Psoas muscle (tissue), 8 donors: ENCODE measurements around the gene MRPL43. TPM values are rescaled to one million over a fixed set of nuclear protein-coding genes. Genes with fewer than 3 reads are reported as not detected.
"Not testable (repeated sequence)": the region's sequence is repeated elsewhere in the genome, so short reads cannot be mapped to it uniquely, and the experiment has no call there.

Source experiments
- ATAC-seq, 4 donors: fragments of 200-7000 bp; cut with Tn5 transposase; one replicate each; pipeline ENCODE4 v1.9.1; 2020; ENCODE audit warnings: moderate library complexity in 3 of 4, mild to moderate bottlenecking in 2 of 4
- DNase-seq, 2 donors: peaks; one replicate each; pipeline ENCODE4 v3.0.0-alpha.2; 2020
- H3K27ac ChIP-seq: fragments of 200-600 bp; one replicate; pipeline ENCODE4 v1.8.0; 2022
- H3K27me3 ChIP-seq, 3 donors: fragments of 200-600 bp in 1 of 3; one replicate each; pipeline versions ENCODE4 v1.6.1 to v1.8.0; 2013 to 2022; ENCODE audit warnings: low read length in 2 of 3, mild to moderate bottlenecking in 2 of 3, moderate library complexity in 1 of 3; ENCODE audit not compliant: insufficient read depth in 3 of 3
- H3K36me3 ChIP-seq, 2 donors: fragments of 200-600 bp in 1 of 2; one replicate each; pipeline versions ENCODE4 v1.6.1 to v1.8.0; 2013 to 2022; ENCODE audit warnings: low read depth in 1 of 2, mild to moderate bottlenecking in 1 of 2, moderate library complexity in 1 of 2; ENCODE audit not compliant: insufficient read depth in 1 of 2
- H3K4me1 ChIP-seq: fragments of 200-600 bp; one replicate; pipeline ENCODE4 v1.8.0; 2022
- H3K4me3 ChIP-seq: fragments of 200-600 bp; one replicate; pipeline ENCODE4 v1.8.0; 2022; ENCODE audit warnings: mild to moderate bottlenecking
- H3K9me3 ChIP-seq: fragments of 200-600 bp; one replicate; pipeline ENCODE4 v1.8.0; 2022
- CTCF ChIP-seq: fragments of 200-600 bp; IDR thresholded peaks from one replicate; pipeline ENCODE4 v1.8.0; 2022; ENCODE audit warnings: antibody characterized with exemption
- WGBS, 3 donors: extraction: QIAGEN DNeasy Blood & Tissue Kit; methylation state at CpG; one replicate each; pipeline versions ENCODE4 v1.1.6 to v1.1.7; 2013; 5-methylcytosine and 5-hydroxymethylcytosine counted together
- intact Hi-C, 2 donors: fragments of 100-400 bp; cut with DNase I; formaldehyde crosslinking; loops; one replicate each; pipeline versions ENCODE4 v1.11.0 to v1.14.2; 2022
- long read RNA-seq, 2 donors: library from polyadenylated mRNA; unstranded; transcript quantifications; one replicate each; pipeline ENCODE4 v2.0.0, GENCODE V29; 2021
- polyA plus RNA-seq, 3 donors: library from polyadenylated mRNA; stranded (reverse); fragments of 200-250 nt; gene quantifications; one replicate each; pipeline ENCODE4 v1.2.3, GENCODE V29; 2013
- total RNA-seq, 4 donors: library from RNA; stranded (reverse); fragmentation: NEBNext Ultra II Directional in 2 of 4; extraction: Animal tissue kit (Norgen Biotek cat#: 25700) in 2 of 4; gene quantifications; one replicate each; pipeline versions ENCODE4 v1.2.1 to v1.2.4, GENCODE V29; 2021 to 2023
- donor health status: healthy with polysubstance abuse.
- donor health status: DM: no; HTN: no; CAD: no; lungs with moderate emphysema.
- donor health status: Bipolar disorder and iron deficiency.
- donor health status: healthy.
- donor health status: DM: yes; HTN: yes; CAD: no.
- donor health status: DM: no; HTN: no; CAD: no.
- donor health status: DM: no; HTN: no; CAD: no.
- donor health status: DM: yes; HTN: yes; CAD: no.

MRPL43 gene
- total RNA-seq (10 to 100 TPM; 56.6 to 90.1 (median 72.6) TPM), polyA plus RNA-seq (100 to 1,000 TPM; 106 to 159 (median 111) TPM)
- long read RNA-seq, donor 1, transcript MRPL43-203 (3 exons, 1,010 nt), result major isoform, 34 of 52 reads
- long read RNA-seq, donor 1, partial matches to known transcripts, result 1 of 52 reads
- long read RNA-seq, donor 1, other reads (novel, unspliced or antisense), result 8 of 52 reads
- long read RNA-seq, donor 2, transcript MRPL43-201 (5 exons, 747 nt), result minor isoform, 7 of 51 reads
- long read RNA-seq, donor 2, transcript MRPL43-203 (3 exons, 1,010 nt), result major isoform, 29 of 51 reads
- long read RNA-seq, donor 2, transcript MRPL43-213 (2 exons, 897 nt), result minor isoform, 5 of 51 reads
- long read RNA-seq, donor 2, partial matches to known transcripts, result 1 of 51 reads
- long read RNA-seq, donor 2, other reads (novel, unspliced or antisense), result 6 of 51 reads

DNA sequence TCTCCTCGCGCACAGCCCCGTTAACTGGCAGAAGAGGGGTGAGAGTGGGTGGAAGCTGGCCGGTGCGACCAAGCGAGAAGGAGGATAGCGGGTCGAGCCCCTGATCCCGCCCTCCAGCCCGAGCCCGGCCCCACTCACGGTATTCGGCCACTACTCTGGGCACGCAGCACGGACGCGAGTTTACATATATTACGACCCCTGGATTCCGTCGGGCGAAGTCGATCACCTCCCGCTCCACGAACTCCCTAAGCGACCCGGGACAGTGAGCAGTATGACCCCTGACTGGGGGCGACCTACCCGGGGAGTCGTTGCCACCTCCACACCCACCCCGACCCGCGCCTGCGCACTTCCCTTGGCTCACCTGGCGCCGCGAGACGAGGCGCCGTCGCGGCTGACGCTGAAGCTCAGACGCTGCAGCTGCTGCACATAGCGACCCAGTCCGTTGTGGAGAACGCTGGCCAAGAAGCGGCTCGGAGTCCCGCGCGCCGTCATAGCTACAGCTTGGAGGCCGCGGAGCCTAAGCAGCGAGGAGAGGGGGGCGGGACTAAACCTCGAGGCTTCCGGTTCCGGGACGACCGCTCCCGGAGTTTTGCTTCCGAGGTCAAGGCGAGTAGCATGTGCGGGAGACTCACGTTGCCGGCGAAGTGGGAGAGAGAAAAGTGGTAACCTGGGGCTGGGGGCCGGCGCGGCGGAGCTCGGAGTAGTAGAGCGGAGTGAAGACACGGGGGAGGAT, at the start of gene MRPL43, which contains the start of gene TWNK:
Gene MRPL43 (minus strand): TSS at position 546 of the 733 bp plus-strand sequence. CDS start 54 bp downstream, at position 492.
Gene TWNK (plus strand): TSS at position 592 of the 733 bp plus-strand sequence. CDS start 668 bp downstream, outside the sequence.
- ATAC-seq, result peak; percentile 90 to 98 (median 92)
- Histone ChIP-seq H3K4me3 (peak within 1 kb of the TSS; percentile 76), H3K4me1 (peaks cover 31% of the 10 kb centered on the region), H3K27ac (peak within 1 kb of the TSS; percentile 80), H3K9me3 (no peaks in the 10 kb centered on the region), H3K27me3 (no peaks in the 10 kb centered on the region), H3K36me3 (peaks cover 0 to 75% of the 10 kb centered on the region in 2 donors)
- WGBS, 3 donors, result 0 to 1% (median 1%) methylated on average over 72 to 75 of the region's 75 CpGs
- peak; percentile 85 to 93 for DNase-seq
- TF ChIP-seq CTCF, result no peak
- intact Hi-C loops, result no loop called here

DNA sequence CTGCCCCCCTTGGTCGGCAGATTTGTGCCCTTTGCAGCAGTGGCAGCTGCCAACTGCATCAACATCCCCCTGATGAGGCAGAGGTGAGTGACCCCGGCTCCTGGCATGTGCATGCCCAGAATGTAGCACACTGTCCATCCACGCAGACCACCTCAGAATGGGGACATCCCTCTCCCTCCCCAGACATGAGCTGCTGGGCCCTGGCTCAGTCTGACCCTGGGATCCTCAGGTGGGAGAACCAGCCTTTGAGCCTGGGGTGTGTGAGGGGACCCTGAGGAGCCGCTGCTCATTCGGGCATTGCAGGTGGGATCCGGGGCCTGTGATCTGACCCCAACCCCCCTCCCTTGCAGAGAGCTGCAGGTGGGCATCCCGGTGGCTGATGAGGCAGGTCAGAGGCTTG, 49.4 kb upstream of the MRPL43 start:
- WGBS, 3 donors, result 76 to 87% (median 80%) methylated on average over 7 of the region's 7 CpGs
- no peaks in the 10 kb centered on the region for H3K9me3 ChIP-seq
- no peaks in the 10 kb centered on the region for H3K27me3 ChIP-seq
- TF ChIP-seq CTCF, result no peak
- DNase-seq, result no peak
- no peak for ATAC-seq
- H3K27ac ChIP-seq, result no peak overlapping the region
- no peak overlapping the region for H3K4me3 ChIP-seq
- H3K36me3 ChIP-seq, result peaks cover 0 to 37% of the 10 kb centered on the region in 2 donors
- intact Hi-C loops, result loop anchor here (5.0 kb wide), 2 partner anchors 36 to 106 kb away; no protein-coding TSS in a partner anchor
- H3K4me1 ChIP-seq, result peaks cover 13% of the 10 kb centered on the region

DNA sequence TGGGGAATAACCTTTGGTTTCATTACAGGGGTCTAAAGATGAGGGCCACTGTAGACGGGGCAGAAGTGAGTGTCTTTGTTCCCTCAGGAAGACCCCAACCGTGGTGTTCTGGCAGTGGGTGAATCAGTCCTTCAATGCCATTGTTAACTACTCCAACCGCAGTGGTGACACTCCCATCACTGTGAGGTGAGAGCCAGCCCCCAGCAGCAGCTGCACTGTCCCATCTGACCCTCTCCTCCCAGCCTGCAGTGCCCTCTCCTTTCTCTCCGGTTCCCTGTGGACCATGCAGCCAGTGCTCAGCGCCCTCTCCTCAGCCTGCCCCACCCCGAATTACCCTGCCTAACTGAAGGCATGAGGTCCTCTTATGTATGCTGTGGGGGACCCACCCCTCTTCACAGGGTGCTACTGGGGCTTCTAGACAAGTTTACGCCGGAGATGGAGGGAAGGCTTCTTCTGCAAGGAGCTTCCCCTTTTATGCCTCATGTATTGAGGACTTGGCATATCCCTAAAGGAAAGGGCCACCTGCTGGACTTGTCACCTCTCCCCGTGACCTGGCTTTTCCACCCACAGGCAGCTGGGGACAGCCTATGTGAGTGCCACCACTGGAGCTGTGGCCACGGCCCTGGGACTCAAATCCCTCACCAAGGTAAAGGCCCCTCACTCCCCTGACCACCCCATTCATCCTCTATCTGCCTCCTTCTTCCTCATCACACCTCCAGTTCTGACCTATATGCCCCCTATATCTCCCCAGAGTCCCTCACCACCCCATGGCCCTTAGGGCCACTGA, 48.8 kb upstream of the MRPL43 start:
- peaks cover 0 to 37% of the 10 kb centered on the region in 2 donors for H3K36me3 ChIP-seq
- no peak overlapping the region for H3K4me3 ChIP-seq
- no peak for DNase-seq
- H3K4me1 ChIP-seq, result peaks cover 11% of the 10 kb centered on the region
- no peaks in the 10 kb centered on the region for H3K9me3 ChIP-seq
- WGBS, 3 donors, result 69 to 78% (median 77%) methylated on average over 10 of the region's 10 CpGs
- ATAC-seq, result no peak
- intact Hi-C loops, result loop anchor here (5.0 kb wide), 2 partner anchors 36 to 106 kb away; no protein-coding TSS in a partner anchor
- no peak overlapping the region for H3K27ac ChIP-seq
- TF ChIP-seq CTCF, result no peak
- no peaks in the 10 kb centered on the region for H3K27me3 ChIP-seq

- 82 to 87% (median 82%) methylated on average over 7 of the region's 7 CpGs for WGBS, 3 donors
- Histone ChIP-seq H3K27me3 (no peaks in the 10 kb centered on the region), H3K4me3 (no peak overlapping the region), H3K27ac (no peak overlapping the region), H3K9me3 (no peaks in the 10 kb centered on the region), H3K36me3 (peaks cover 0 to 37% of the 10 kb centered on the region in 2 donors), H3K4me1 (peaks cover 16% of the 10 kb centered on the region)
- no peak for ATAC-seq
- DNase-seq, result no peak
- intact Hi-C loops, result loop anchor here (5.0 kb wide), 2 partner anchors 37 to 107 kb away; no protein-coding TSS in a partner anchor
- TF ChIP-seq CTCF, result no peak
Measured at GRCh38 chr10:101035314-101035713, 48.0 kb upstream of the MRPL43 start.

- intact Hi-C loops, DNase-seq, H3K27ac ChIP-seq, H3K27me3 ChIP-seq, H3K9me3 ChIP-seq, ATAC-seq, H3K4me3 ChIP-seq: not testable (repeated sequence)
- 89 to 95% (median 94%) methylated on average over 4 of the region's 4 CpGs for WGBS, 3 donors
- H3K4me1 ChIP-seq, result peaks cover 16% of the 10 kb centered on the region
- peaks cover 0 to 37% of the 10 kb centered on the region in 2 donors for H3K36me3 ChIP-seq
Measured at GRCh38 chr10:101034404-101034803, 47.1 kb upstream of the MRPL43 start.
